Neuron (in vitro differentiated cells): ENCODE measurements around the gene NEDD8.

Source experiments
- H2AFZ ChIP-seq: one replicate; pipeline ENCODE4 v1.6.1; 2013; ENCODE audit warnings: low read depth, mild to moderate bottlenecking, inconsistent platforms, low read length, moderate library complexity
- H3K27me3 ChIP-seq: one replicate; pipeline ENCODE4 v1.6.1; 2013; ENCODE audit warnings: low read length; ENCODE audit not compliant: insufficient read depth
- H3K36me3 ChIP-seq: one replicate; pipeline ENCODE4 v1.6.1; 2013; ENCODE audit warnings: low read length; ENCODE audit not compliant: insufficient read depth
- H3K4me1 ChIP-seq: one replicate; pipeline ENCODE4 v1.6.1; 2013; ENCODE audit warnings: low read length; ENCODE audit not compliant: insufficient read depth
- H3K4me3 ChIP-seq: 2 replicates; pipeline ENCODE4 v1.5.1; 2013; ENCODE audit warnings: mild to moderate bottlenecking, low read length, moderate library complexity
- H3K9me3 ChIP-seq: one replicate; pipeline ENCODE4 v1.6.1; 2013; ENCODE audit warnings: low read length

The NEDD8 gene

GRCh38 chr14:24232121-24232644 is at the start of gene NEDD8:
Gene NEDD8, minus strand, starts transcription at chr14:24232367. Its CDS starts 100 bp downstream, at chr14:24232267.
- H3K4me3 ChIP-seq, result peak within 1 kb of the TSS; percentile 67
- no peaks in the 10 kb centered on the region for H3K27me3 ChIP-seq
- H3K9me3 ChIP-seq, result no peaks in the 10 kb centered on the region
- peaks cover 29% of the 10 kb centered on the region for H3K36me3 ChIP-seq
- H2AFZ ChIP-seq, result peak within 1 kb of the TSS; percentile 23
- H3K4me1 ChIP-seq, result peaks cover 22% of the 10 kb centered on the region

- H3K27me3 ChIP-seq, result no peaks in the 10 kb centered on the region
- no peaks in the 10 kb centered on the region for H3K9me3 ChIP-seq
- H3K4me1 ChIP-seq, result no peaks in the 10 kb centered on the region
- H3K36me3 ChIP-seq, result no peaks in the 10 kb centered on the region
- no peak overlapping the region for H2AFZ ChIP-seq
- no peak overlapping the region for H3K4me3 ChIP-seq
These were observed 49.5 kb upstream of the NEDD8 start for GRCh38 chr14:24281636-24282035.

GRCh38 chr14:24280797-24281460 is 48.8 kb upstream of the NEDD8 start:
- no peaks in the 10 kb centered on the region for H3K4me1 ChIP-seq
- no peaks in the 10 kb centered on the region for H3K9me3 ChIP-seq

GRCh38 chr14:24279301-24280186 is 47.4 kb upstream of the NEDD8 start:
- no peaks in the 10 kb centered on the region for H3K36me3 ChIP-seq
- no peaks in the 10 kb centered on the region for H3K4me1 ChIP-seq
- no peaks in the 10 kb centered on the region for H3K9me3 ChIP-seq
- H3K27me3 ChIP-seq, result no peaks in the 10 kb centered on the region
- no peak overlapping the region for H3K4me3 ChIP-seq
- H2AFZ ChIP-seq, result no peak overlapping the region

More at GRCh38 chr14:24280797-24281460, 48.8 kb upstream of the NEDD8 start:
- Histone ChIP-seq H2AFZ (no peak overlapping the region), H3K36me3 (no peaks in the 10 kb centered on the region), H3K27me3 (no peaks in the 10 kb centered on the region), H3K4me3 (no peak overlapping the region)

GRCh38 chr14:24278424-24278823 is 46.3 kb upstream of the NEDD8 start:
- Histone ChIP-seq H2AFZ (no peak overlapping the region), H3K9me3 (no peaks in the 10 kb centered on the region), H3K4me3 (no peak overlapping the region), H3K4me1 (no peaks in the 10 kb centered on the region), H3K36me3 (no peaks in the 10 kb centered on the region), H3K27me3 (no peaks in the 10 kb centered on the region)

- no peak overlapping the region for H3K4me3 ChIP-seq
- H2AFZ ChIP-seq, result no peak overlapping the region
These were observed 45.6 kb upstream of the NEDD8 start for GRCh38 chr14:24277606-24278321.

GRCh38 chr14:24277071-24277470 is 44.9 kb upstream of the NEDD8 start:
- Histone ChIP-seq H2AFZ (no peak overlapping the region), H3K4me1 (peaks cover under 1% of the 10 kb centered on the region), H3K27me3 (no peaks in the 10 kb centered on the region), H3K4me3 (no peak overlapping the region), H3K36me3 (no peaks in the 10 kb centered on the region), H3K9me3 (no peaks in the 10 kb centered on the region)

More at GRCh38 chr14:24277606-24278321, 45.6 kb upstream of the NEDD8 start:
- H3K9me3 ChIP-seq, result no peaks in the 10 kb centered on the region
- no peaks in the 10 kb centered on the region for H3K4me1 ChIP-seq
- H3K27me3 ChIP-seq, result no peaks in the 10 kb centered on the region
- no peaks in the 10 kb centered on the region for H3K36me3 ChIP-seq

GRCh38 chr14:24274101-24274543 is 42.0 kb upstream of the NEDD8 start:
- H3K27me3 ChIP-seq, result no peaks in the 10 kb centered on the region

GRCh38 chr14:24273422-24273998 is 41.3 kb upstream of the NEDD8 start:
- Histone ChIP-seq H3K4me3 (no peak overlapping the region), H3K27me3 (no peaks in the 10 kb centered on the region), H3K4me1 (peaks cover 9% of the 10 kb centered on the region), H3K36me3 (no peaks in the 10 kb centered on the region), H2AFZ (no peak overlapping the region), H3K9me3 (no peaks in the 10 kb centered on the region)

More at GRCh38 chr14:24274101-24274543, 42.0 kb upstream of the NEDD8 start:
- H3K4me1 ChIP-seq, result peaks cover 9% of the 10 kb centered on the region
- H2AFZ ChIP-seq, result no peak overlapping the region
- no peaks in the 10 kb centered on the region for H3K36me3 ChIP-seq
- no peaks in the 10 kb centered on the region for H3K9me3 ChIP-seq
- H3K4me3 ChIP-seq, result no peak overlapping the region

- Histone ChIP-seq H3K27me3 (no peaks in the 10 kb centered on the region), H3K9me3 (no peaks in the 10 kb centered on the region), H3K36me3 (no peaks in the 10 kb centered on the region), H3K4me1 (peaks cover 9% of the 10 kb centered on the region), H3K4me3 (no peak overlapping the region), H2AFZ (no peak overlapping the region)
These were observed 40.3 kb upstream of the NEDD8 start for GRCh38 chr14:24272467-24272866.

GRCh38 chr14:24271834-24272263 is 39.7 kb upstream of the NEDD8 start:
- peak overlapping the region; percentile 80 for H2AFZ ChIP-seq
- H3K4me1 ChIP-seq, result peaks cover 9% of the 10 kb centered on the region
- H3K36me3 ChIP-seq, result peaks cover 5% of the 10 kb centered on the region
- no peaks in the 10 kb centered on the region for H3K27me3 ChIP-seq
- peak overlapping the region; percentile 88 for H3K4me3 ChIP-seq
- no peaks in the 10 kb centered on the region for H3K9me3 ChIP-seq

GRCh38 chr14:24271134-24271833 is 39.1 kb upstream of the NEDD8 start, which contains the start of gene RABGGTA:
Gene RABGGTA, minus strand, starts transcription at chr14:24271597. Its CDS starts 482 bp downstream, at chr14:24271115.
- Histone ChIP-seq H3K36me3 (peaks cover 9% of the 10 kb centered on the region), H3K27me3 (no peaks in the 10 kb centered on the region), H3K4me3 (peak within 1 kb of the TSS; percentile 88), H3K4me1 (peaks cover 9% of the 10 kb centered on the region), H3K9me3 (no peaks in the 10 kb centered on the region), H2AFZ (peak within 1 kb of the TSS; percentile 80)
